Motor neuron (in vitro differentiated cells): Measurements from ENCODE around the gene VWA5B1. TPM values are rescaled to one million over a fixed set of nuclear protein-coding genes. Genes with fewer than 3 reads are reported as not detected.

Experiments used
- ATAC-seq, 8 experiments: fragments of 200-7000 bp; cut with Tn5 transposase; replicated peaks in 6 of 8; 2 replicates each; pipeline ENCODE4 v1.8.0; 2021; ENCODE audit warnings: mild to moderate bottlenecking in 8 of 8, moderate library complexity in 8 of 8
- H3K27ac ChIP-seq, 2 donors: fragments of 250-450 bp; sonication (Bioruptor Pico); 2 replicates each; pipeline ENCODE4 v1.9.0; 2021; ENCODE audit warnings: antibody characterized with exemption in 2 of 2, mild to moderate bottlenecking in 2 of 2, moderate library complexity in 1 of 2
- H3K4me1 ChIP-seq, 2 donors: fragments of 250-450 bp; sonication (Bioruptor Pico); replicated peaks in 1 of 2; 2 replicates each; pipeline ENCODE4 v1.6.1; 2021; ENCODE audit warnings: antibody characterized with exemption in 2 of 2, mild to moderate bottlenecking in 2 of 2, moderate library complexity in 1 of 2
- H3K4me3 ChIP-seq, 5 donors: fragments of 250-450 bp; sonication (Bioruptor Pico); 2 replicates each; pipeline ENCODE4 v1.9.0; 2021; ENCODE audit warnings: antibody characterized with exemption in 5 of 5, mild to moderate bottlenecking in 5 of 5, moderate library complexity in 4 of 5
- whole genome bisulfite sequencing, 10 experiments: fragments of 450-650 bp; shearing (Covaris generic); methylation state at CpG; one replicate each; pipeline ENCODE4 v1.0.0; 2022; 5-methylcytosine and 5-hydroxymethylcytosine counted together
- in situ Hi-C, 9 experiments: fragments of 400-800 bp; cut with MboI; loops; one replicate each; pipeline ENCODE4 v1.15.0; 2021; ENCODE audit warnings: low sequenced_read_pairs in 9 of 9, low pct_unique_long_range_greater_than_20kb in 2 of 9; ENCODE audit not compliant: unreplicated experiment in 9 of 9
- total RNA-seq, 8 experiments: library from RNA; unstranded; fragments of 300-600 nt; gene quantifications; 2 replicates each; pipeline versions ENCODE4 v1.2.3 to v1.2.4, GENCODE V29; 2022

The VWA5B1 gene
- total RNA-seq, 8 experiments from 2014 or later, result 0.21 to 1.3 (median 0.63) TPM; not detected in 2

DNA sequence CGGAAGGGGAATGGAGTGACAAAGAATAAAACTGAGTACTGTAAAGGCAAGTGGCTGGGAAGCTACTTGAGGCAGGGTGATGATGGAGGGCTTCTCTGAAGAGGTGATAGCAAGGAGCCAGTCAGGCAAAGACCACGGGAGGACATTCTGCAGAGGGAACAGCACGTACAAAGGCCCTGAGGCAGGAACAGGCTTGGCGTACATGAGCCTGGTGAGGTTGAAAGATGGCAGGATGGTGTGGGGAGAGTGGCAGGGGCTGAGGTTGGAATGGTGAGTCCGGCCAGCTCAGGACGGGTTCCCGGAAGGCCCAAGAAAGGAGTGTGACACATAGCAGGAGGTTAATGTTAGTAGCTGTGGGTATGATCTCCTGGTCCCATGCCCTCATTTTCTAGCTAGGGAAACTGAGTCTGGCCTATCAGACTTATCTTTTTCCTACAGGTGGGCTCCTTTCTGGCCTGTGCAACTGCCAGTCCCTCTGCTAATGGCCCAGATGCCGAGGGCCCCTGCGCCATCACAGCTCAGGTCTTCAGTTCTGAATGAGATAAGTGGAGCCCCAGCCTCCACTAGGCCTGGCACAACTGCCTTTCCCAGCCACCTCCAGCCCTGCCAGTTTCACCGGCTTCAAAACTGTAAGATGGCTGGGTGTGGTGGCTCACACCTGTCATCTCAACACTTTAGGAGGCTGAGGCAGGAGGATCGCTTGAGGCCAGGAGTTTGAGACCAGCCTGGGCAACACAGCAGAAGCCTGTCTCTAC lies 87.0 kb downstream of the VWA5B1 start:
- Histone ChIP-seq H3K4me1 (peaks cover 22 to 28% of the 10 kb centered on the region in 2 donors), H3K4me3 (no peak overlapping the region), H3K27ac (no peak overlapping the region)
- 80 to 100% (median 97%) methylated on average over 1 to 9 of the region's 11 CpGs; no CpG with 5 or more reads in 1 of the 10 experiments for WGBS, 10 experiments
- in situ Hi-C loops, result no loop called here
- no peak for ATAC-seq

DNA sequence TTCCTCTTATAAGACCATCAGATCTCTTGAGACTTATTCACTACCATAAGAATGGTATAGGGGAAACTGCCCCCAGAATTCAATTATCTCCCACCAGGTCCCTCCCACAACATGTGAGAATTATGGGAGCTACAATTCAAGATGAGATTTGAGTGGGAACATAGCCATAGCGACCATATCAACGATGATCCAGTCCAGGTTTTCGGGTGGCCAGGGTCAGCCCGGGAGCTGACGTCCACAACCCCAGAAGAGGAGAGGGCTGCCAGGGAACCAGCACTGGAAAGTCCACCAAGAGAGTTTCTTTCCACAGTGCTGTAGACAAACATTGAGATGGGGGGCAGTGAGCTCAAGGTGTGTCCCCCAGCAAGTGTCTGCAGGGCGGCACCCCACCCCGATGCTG lies 88.4 kb downstream of the VWA5B1 start:
- ATAC-seq, result no peak
- WGBS, 10 experiments, result 47 to 71% (median 61%) methylated on average over 4 to 5 of the region's 7 CpGs; no CpG with 5 or more reads in 7 of the 10 experiments
- H3K4me3 ChIP-seq, result no peak overlapping the region
- no peak overlapping the region for H3K27ac ChIP-seq
- in situ Hi-C loops, result no loop called here
- peaks cover 17 to 22% of the 10 kb centered on the region in 2 donors for H3K4me1 ChIP-seq

DNA sequence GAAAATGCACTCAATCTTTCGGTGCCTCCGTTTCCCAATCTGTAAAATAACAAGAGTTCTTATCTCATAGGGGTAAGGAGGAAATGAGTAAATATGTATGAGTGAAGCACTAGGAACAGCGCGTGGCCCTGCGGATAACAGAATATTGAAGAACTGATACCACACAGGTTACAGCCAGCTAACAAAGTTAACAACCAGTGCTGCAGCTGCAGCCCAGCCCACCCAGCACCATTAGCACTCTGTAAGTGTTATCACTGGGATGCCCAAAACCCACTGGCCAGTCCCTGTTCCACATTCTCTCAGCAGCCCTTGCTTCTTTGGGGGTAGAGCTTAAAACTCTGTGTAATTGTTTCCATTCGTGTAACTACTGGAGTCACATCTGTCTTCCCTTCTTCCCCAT lies 89.5 kb downstream of the VWA5B1 start:
- no peak overlapping the region for H3K27ac ChIP-seq

DNA sequence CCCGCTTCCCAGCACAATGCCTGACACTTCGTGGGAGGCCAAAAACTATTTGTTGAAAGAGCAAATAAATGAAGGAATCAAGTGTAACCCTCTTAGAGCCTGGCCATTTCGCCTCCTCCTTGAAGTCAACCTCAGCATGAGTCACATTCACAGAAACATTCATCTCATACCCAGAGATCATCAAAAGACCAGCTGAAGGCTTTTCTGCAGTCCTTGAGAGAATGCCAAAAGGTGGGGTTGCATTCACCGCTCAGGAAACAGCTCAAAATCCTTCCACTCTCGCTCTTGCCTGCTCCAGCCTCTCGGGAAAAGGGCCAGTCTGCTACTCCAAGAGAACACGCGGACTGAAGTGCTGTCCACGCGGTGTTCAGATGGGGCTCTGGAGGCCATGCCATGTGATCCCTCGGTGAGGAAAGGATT lies 90.0 kb downstream of the VWA5B1 start:
- no peak overlapping the region for H3K27ac ChIP-seq
- in situ Hi-C loops, result no loop called here
- ATAC-seq, result peak in 7 of 8 experiments; percentile 49 to 90 (median 67)
- H3K4me1 ChIP-seq, result peaks cover 16 to 17% of the 10 kb centered on the region in 2 donors
- 0 to 80% (median 65%) methylated on average over 1 to 11 of the region's 11 CpGs; no CpG with 5 or more reads in 2 of the 10 experiments for WGBS, 10 experiments
- no peak overlapping the region for H3K4me3 ChIP-seq

More for the DNA sequence above, 89.5 kb downstream of the VWA5B1 start:
- Histone ChIP-seq H3K4me1 (peaks cover 17 to 21% of the 10 kb centered on the region in 2 donors), H3K4me3 (no peak overlapping the region)
- no peak for ATAC-seq
- in situ Hi-C loops, result no loop called here
- WGBS, 10 experiments, result 0 to 93% (median 82%) methylated on average over 1 to 6 of the region's 6 CpGs; no CpG with 5 or more reads in 3 of the 10 experiments

DNA sequence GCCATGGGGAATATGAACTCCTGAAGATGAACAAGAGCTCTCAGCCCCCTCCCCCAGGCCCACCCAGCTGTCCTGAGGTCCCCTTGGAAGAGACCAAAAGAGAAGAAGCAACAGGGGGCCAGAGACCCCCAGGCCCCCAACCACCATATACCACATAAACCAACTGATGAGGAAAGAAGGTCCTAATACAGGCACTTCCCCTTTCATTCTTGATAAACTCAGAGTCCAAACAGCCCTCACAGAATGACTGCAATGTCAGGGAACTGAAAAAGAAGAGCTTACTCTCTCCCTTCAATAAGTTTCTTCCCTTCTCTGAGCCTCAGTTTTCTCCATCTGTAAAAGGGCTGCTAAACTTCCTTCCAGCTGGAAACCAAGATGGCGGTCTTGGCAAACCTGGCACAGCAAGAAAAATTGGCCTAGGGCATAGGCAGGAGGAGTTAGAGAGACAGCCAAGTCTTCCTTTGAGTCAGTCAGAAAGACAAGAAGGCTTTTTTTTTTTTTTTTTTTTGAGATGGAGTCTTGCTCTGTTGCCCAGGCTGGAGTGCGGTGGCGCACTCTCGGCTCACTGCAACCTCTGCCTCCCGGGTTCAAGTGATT lies 90.5 kb downstream of the VWA5B1 start:
- Histone ChIP-seq H3K4me1 (peaks cover 16 to 20% of the 10 kb centered on the region in 2 donors), H3K27ac (no peak overlapping the region), H3K4me3 (no peak overlapping the region)
- WGBS, 10 experiments, result 68 to 100% (median 97%) methylated on average over 1 to 4 of the region's 5 CpGs; no CpG with 5 or more reads in 4 of the 10 experiments
- in situ Hi-C loops, result no loop called here
- ATAC-seq, result no peak

DNA sequence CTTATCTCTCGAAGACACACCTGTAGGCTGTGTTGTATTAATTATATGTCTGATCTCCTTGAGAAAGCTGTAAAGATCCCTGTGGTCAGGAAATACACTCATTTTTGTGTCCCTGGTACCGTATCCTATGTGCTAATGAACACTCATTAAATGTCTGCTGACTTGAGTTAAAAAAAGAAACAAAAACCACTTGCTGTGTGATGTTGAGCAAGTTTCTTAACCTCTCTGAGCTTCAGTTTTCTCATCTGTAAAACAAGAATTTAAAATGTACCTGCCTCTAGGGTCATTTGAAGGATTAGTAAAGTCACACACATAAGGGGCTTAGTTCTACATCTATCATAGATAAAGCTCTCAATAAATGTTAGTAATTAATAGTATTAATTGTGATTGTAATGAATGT lies 91.3 kb downstream of the VWA5B1 start:
- Histone ChIP-seq H3K4me1 (peaks cover 23 to 25% of the 10 kb centered on the region in 2 donors), H3K4me3 (no peak overlapping the region), H3K27ac (no peak overlapping the region)
- in situ Hi-C loops, result no loop called here
- ATAC-seq, result no peak
- 31 to 100% (median 77%) methylated on average over 1 to 2 of the region's 2 CpGs; no CpG with 5 or more reads in 2 of the 10 experiments for WGBS, 10 experiments

DNA sequence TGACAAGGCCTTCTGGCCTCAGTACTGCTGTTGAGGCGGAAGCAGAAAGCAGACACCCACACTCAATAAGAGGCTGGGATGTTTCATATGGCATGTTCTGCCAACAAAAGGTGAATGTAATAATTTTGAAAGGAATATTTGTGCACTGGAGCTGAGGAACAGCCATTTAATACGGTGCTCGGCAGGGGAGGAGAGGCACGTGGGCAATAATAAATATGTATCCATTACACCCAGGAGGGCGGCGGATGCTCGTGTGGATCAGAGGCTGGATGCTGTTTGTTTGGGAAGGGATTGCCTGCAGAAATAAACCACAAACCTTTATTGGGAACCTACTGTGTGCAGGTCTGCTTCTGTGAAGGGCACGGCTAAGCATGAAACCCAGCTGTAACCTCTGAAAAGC lies 92.0 kb downstream of the VWA5B1 start:
- Histone ChIP-seq H3K4me1 (peaks cover 26% of the 10 kb centered on the region in 2 donors), H3K4me3 (no peak overlapping the region), H3K27ac (no peak overlapping the region)
- in situ Hi-C loops, result no loop called here
- 60 to 100% (median 84%) methylated on average over 1 to 8 of the region's 8 CpGs; no CpG with 5 or more reads in 2 of the 10 experiments for WGBS, 10 experiments
- ATAC-seq, result no peak

DNA sequence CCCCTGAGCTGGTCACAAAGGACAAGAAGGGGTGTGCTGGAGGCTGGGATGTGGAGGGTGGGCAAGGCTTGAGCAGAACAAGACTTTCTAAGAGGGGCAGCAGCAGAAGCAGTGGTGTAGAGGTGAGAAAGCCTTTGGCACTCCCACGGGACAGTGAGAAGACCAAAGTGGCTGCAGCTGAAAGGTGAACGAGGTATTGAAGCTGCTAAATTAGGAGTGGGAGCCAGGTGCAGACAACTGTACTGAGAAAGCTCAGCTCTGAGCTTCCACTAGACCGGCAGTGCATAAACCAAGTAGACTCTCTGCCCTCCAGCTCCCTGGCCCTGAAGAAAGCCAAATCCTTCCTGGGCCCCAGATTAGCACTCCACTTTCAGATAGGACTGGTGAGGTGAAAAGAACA lies 93.0 kb downstream of the VWA5B1 start:
- ATAC-seq, result no peak
- Histone ChIP-seq H3K4me3 (no peak overlapping the region), H3K4me1 (peaks cover 26% of the 10 kb centered on the region in 2 donors), H3K27ac (no peak overlapping the region)
- 50 to 80% (median 71%) methylated on average over 1 to 3 of the region's 3 CpGs; no CpG with 5 or more reads in 4 of the 10 experiments for WGBS, 10 experiments
- in situ Hi-C loops, result no loop called here

DNA sequence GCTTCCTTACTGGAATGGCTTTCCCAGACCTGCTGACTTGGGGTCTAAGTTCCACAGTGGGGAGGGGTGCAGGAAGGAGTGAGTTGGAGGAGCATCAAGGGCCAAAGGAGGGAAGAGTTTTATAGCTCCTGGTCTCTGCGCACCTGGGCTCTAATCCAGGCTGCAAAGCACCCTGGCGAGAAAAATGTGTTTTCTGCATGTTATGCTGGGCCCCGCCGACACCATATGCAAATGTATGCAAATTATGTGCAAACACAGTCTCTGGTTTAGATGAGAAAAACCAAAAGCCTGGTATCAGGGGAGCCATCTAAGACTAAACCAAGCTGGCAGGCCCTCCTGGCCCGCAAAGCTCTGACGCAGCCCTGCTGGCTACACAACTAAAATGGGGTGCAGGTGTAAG lies 95.0 kb downstream of the VWA5B1 start:
- in situ Hi-C loops, result no loop called here
- H3K4me3 ChIP-seq, result no peak overlapping the region
- H3K27ac ChIP-seq, result no peak overlapping the region
- WGBS, 10 experiments, result 0 to 70% (median 60%) methylated on average over 1 to 6 of the region's 6 CpGs; no CpG with 5 or more reads in 3 of the 10 experiments
- ATAC-seq, result peak in 4 of 8 experiments; percentile 11 to 77 (median 24)
- peaks cover 22 to 26% of the 10 kb centered on the region in 2 donors for H3K4me1 ChIP-seq

DNA sequence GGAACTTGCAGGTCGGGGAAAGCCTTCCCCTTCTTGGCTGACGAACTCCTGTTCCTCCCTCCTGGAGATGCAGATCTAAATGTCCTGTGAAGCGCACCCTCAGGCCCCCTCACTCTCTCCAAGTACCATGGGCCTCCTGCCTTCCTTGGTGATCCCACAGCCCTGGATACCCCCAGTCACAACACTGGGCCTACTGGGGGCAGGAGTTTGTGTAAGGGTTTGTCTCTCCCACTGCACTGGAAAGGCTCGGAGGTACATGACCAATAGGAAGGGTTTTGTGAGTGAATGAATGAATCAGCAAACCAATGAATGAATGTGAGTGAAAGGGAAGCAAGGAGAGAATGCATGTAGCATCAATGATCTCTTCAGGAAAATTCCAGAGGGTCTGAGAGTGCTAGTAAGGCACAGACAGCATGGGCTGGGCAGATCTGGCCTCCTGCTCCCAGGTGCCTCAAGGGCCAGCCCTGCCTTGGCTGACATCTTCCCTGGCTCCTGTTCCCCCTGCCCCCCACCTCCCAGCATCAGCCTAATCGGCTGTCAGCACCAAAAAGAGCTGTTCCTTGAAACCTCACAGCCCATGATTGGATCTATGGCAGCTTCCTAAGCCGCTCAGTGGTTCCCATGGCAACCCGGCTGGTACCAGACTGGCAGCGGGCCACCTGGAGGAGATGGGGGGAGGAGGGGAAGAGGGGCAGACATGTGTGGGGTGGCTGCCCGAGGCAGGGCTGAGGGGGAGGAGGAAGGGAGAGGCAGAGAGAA lies 95.8 kb downstream of the VWA5B1 start:
- in situ Hi-C loops, result no loop called here
- H3K4me3 ChIP-seq, result no peak overlapping the region
- no peak overlapping the region for H3K27ac ChIP-seq
- H3K4me1 ChIP-seq, result peaks cover 17 to 26% of the 10 kb centered on the region in 2 donors
- 0 to 100% (median 69%) methylated on average over 1 to 6 of the region's 9 CpGs; no CpG with 5 or more reads in 4 of the 10 experiments for WGBS, 10 experiments
- ATAC-seq, result peak in 5 of 8 experiments; percentile 75 to 86 (median 80)

DNA sequence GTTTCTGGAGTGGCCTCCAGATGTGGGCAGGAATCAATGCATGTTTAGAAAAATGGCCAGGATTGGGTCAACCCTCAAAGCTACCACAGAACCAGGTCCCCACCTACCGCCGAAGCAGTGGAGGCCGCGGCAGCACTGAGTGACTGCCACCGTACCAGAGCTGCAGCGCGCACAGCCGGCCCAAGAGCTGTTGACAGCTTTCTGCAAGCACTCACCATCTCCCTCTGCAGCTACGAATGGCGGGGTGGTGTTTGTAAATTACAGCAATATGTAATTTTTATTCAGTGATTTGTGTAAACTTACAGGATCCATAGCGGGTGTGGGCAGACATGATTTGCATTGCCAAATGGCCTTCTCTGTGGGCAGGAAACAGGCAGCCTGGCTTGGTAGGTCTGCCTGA lies 98.9 kb downstream of the VWA5B1 start:
- in situ Hi-C loops, result no loop called here
- ATAC-seq, result peak in 4 of 8 experiments; percentile 9 to 82 (median 74)
- H3K4me3 ChIP-seq, result no peak overlapping the region
- H3K4me1 ChIP-seq, result peaks cover 17 to 19% of the 10 kb centered on the region in 2 donors
- 0 to 79% (median 30%) methylated on average over 3 to 11 of the region's 11 CpGs; no CpG with 5 or more reads in 3 of the 10 experiments for WGBS, 10 experiments
- no peak overlapping the region for H3K27ac ChIP-seq

DNA sequence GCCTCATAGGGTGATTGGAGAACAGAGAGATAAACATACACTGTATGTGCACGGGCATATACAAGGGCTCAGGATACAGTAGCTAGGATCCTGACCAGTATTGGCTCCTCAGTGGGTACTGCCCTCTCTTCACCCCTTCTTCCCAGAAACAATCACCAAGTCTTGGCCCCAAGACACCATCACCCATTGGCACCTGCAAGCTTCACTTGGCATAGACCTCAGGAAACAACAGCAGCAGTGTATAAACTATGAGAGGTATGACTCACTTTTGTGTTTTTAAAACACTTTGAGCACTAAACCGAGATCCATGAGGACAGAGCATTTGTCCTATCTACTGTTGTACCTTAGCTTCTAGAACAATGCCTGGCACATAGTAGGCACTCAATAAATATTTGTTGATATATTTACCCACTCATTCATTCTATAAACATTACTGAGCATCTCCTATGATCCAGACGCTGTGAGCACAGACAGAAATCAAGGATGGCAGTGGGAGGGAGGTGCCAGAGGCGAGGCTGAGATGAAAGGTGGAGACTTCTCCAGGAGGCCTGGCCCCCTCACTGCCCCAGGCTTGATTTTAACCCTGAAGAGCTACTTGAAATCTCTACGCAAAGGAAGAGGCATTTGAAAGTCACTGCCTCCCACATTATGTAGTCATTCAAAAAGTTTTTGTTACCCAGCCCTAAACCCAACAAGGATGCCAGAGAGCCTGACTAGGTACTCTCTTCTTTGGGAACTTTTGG lies 100.1 kb downstream of the VWA5B1 start:
- WGBS, 10 experiments, result 25 to 69% (median 62%) methylated on average over 2 to 5 of the region's 5 CpGs; no CpG with 5 or more reads in 2 of the 10 experiments
- no peak overlapping the region for H3K4me3 ChIP-seq
- ATAC-seq, result peak in 2 of 8 experiments; percentile 4 to 17
- in situ Hi-C loops, result no loop called here
- no peak overlapping the region for H3K27ac ChIP-seq
- peaks cover 14 to 15% of the 10 kb centered on the region in 2 donors for H3K4me1 ChIP-seq
